GM21526 (cell line): ENCODE data around the gene SGSM1.

Experiments used
- ATAC-seq: cut with Tn5 transposase; IDR thresholded peaks from one replicate; pipeline ENCODE4 v1.9.1; 2021; ENCODE audit warnings: moderate library complexity; ENCODE audit not compliant: unreplicated experiment, low FRiP score

Gene SGSM1

GRCh38 chr22:24805790-24806662 is at the start of gene SGSM1:
TSS of gene SGSM1 (plus strand) at chr22:24806211. CDS start at chr22:24806326, 115 bp downstream.
- ATAC-seq, result peak; percentile 63

- no peak for ATAC-seq
Observed at GRCh38 chr22:24758164-24758799, 47.7 kb upstream of the SGSM1 start.

- no peak for ATAC-seq
Observed at GRCh38 chr22:24759765-24760164, 46.2 kb upstream of the SGSM1 start.

- no peak for ATAC-seq
Observed at GRCh38 chr22:24760708-24761306, 45.2 kb upstream of the SGSM1 start.

GRCh38 chr22:24761888-24762675 is 43.9 kb upstream of the SGSM1 start:
- ATAC-seq, result no peak

- no peak for ATAC-seq
Observed at GRCh38 chr22:24763872-24764485, 42.0 kb upstream of the SGSM1 start.

- ATAC-seq, result no peak
Observed at GRCh38 chr22:24765166-24765565, 40.8 kb upstream of the SGSM1 start.

GRCh38 chr22:24768537-24769374 is 37.3 kb upstream of the SGSM1 start:
- no peak for ATAC-seq

GRCh38 chr22:24772493-24773220 is 33.4 kb upstream of the SGSM1 start:
- ATAC-seq, result no peak

GRCh38 chr22:24775769-24776492 is 30.1 kb upstream of the SGSM1 start:
- ATAC-seq, result no peak

- ATAC-seq, result no peak
Observed at GRCh38 chr22:24776525-24776924, 29.5 kb upstream of the SGSM1 start.

- no peak for ATAC-seq
Observed at GRCh38 chr22:24789516-24789915, 16.5 kb upstream of the SGSM1 start.

GRCh38 chr22:24791362-24791761 is 14.6 kb upstream of the SGSM1 start:
- no peak for ATAC-seq

- no peak for ATAC-seq
Observed at GRCh38 chr22:24796056-24796455, 10.0 kb upstream of the SGSM1 start.

GRCh38 chr22:24796860-24797259 is 9.2 kb upstream of the SGSM1 start:
- no peak for ATAC-seq

GRCh38 chr22:24801901-24802465 is 4.0 kb upstream of the SGSM1 start:
- no peak for ATAC-seq

GRCh38 chr22:24803064-24803542 is 2.9 kb upstream of the SGSM1 start:
- ATAC-seq, result no peak

- no peak for ATAC-seq
Observed at GRCh38 chr22:24806663-24807001, 621 bp downstream of the SGSM1 start.
